Measurements from ENCODE around the gene NTRK2. TPM values are rescaled to one million over a fixed set of nuclear protein-coding genes. Genes with fewer than 3 reads are reported as not detected.

NTRK2 gene
- total RNA-seq, 6 experiments from 2014 or later = 0.11 to 0.83 (median 0.25) TPM

DNA sequence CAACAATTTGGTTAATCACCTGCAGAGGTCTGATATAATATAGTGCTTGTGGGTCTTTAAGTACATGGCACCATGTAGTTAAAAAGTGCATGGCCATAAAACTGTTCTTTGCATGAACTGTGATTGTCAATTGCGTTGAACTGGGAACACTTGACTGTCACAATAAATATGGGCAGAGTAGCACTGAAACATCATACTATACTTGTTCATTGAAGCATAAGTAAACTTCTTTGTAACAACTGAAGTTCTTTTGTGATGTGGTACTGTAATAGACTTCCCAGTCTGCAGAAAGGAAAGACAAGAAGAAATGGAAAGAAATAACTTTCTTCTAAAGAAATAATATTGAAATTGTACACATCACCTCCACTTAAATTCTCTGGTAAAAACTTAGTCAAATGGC lies 9.8 kb upstream of the NTRK2 start:
- no peak for DNase-seq
- no peak overlapping the region for H3K4me3 Mint-ChIP-seq
- no peaks in the 10 kb centered on the region for H3K4me1 Mint-ChIP-seq (ENCODE audit: low read depth)
- no peaks in the 10 kb centered on the region for H3K36me3 Mint-ChIP-seq (ENCODE audit: low read depth)
- TF ChIP-seq, protein P1, sequence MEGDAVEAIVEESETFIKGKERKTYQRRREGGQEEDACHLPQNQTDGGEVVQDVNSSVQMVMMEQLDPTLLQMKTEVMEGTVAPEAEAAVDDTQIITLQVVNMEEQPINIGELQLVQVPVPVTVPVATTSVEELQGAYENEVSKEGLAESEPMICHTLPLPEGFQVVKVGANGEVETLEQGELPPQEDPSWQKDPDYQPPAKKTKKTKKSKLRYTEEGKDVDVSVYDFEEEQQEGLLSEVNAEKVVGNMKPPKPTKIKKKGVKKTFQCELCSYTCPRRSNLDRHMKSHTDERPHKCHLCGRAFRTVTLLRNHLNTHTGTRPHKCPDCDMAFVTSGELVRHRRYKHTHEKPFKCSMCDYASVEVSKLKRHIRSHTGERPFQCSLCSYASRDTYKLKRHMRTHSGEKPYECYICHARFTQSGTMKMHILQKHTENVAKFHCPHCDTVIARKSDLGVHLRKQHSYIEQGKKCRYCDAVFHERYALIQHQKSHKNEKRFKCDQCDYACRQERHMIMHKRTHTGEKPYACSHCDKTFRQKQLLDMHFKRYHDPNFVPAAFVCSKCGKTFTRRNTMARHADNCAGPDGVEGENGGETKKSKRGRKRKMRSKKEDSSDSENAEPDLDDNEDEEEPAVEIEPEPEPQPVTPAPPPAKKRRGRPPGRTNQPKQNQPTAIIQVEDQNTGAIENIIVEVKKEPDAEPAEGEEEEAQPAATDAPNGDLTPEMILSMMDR (IDR thresholded peaks at IDR 0.05) = no peak
- peaks cover 5% of the 10 kb centered on the region; the same call in 1 of the 2 replicates for H3K27me3 Mint-ChIP-seq (ENCODE audit: insufficient read depth)
- H3K27ac Mint-ChIP-seq = no peak overlapping the region
- peaks cover 7% of the 10 kb centered on the region; the same call in 1 of the 2 replicates for H3K9me3 Mint-ChIP-seq

DNA sequence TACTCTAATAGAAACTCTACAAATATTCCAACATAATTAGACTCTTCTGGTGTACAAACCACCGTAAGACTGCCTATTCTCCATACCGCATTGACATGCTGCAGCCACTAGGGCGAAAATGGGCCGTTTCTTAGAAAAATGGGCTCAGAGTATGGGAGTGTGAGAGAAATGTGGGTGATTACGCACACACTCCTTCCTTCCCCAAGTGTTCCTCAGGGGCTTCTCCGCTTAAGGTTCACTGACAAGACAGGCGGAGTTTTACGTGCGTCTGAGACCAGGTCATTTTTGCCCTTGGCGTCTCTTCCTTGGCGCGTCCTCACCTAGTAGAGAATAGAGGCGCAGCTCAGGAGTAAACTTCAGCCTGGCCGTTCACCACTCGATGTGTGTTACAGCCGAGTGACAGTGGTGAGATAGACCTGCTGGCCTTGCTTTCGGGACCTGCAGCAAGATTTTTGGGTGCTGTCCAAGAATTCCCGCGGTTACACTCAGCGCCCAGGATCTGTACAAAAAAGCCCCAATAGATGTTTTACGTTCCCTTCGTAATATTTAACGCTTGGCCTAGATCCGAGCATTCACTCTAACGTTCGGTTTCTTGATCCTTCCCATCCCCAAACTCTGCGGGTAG lies 1.8 kb upstream of the NTRK2 start:
- no peaks in the 10 kb centered on the region; the same call in 1 of the 2 replicates for H3K9me3 Mint-ChIP-seq
- H3K27ac Mint-ChIP-seq = no peak overlapping the region
- peak overlapping the region; percentile 31; the same call in 1 of the 2 replicates for H3K4me3 Mint-ChIP-seq
- no peak for DNase-seq
- TF ChIP-seq, protein P1 (IDR thresholded peaks at IDR 0.05) = peak; percentile 50; the same call in 1 of the 2 replicates
- peaks cover 20% of the 10 kb centered on the region for H3K27me3 Mint-ChIP-seq (ENCODE audit: insufficient read depth)
- peaks cover 12% of the 10 kb centered on the region; the same call in 1 of the 2 replicates for H3K4me1 Mint-ChIP-seq (ENCODE audit: low read depth)
- H3K36me3 Mint-ChIP-seq (ENCODE audit: low read depth) = no peaks in the 10 kb centered on the region

GRCh38 chr9:84668196-84669012 lies 1.1 kb upstream of the NTRK2 start:
- H3K4me1 Mint-ChIP-seq (ENCODE audit: low read depth) = peaks cover 12% of the 10 kb centered on the region; the same call in 1 of the 2 replicates
- no peak overlapping the region for H3K27ac Mint-ChIP-seq
- peak; percentile 48 for DNase-seq
- H3K9me3 Mint-ChIP-seq = no peaks in the 10 kb centered on the region; the same call in 1 of the 2 replicates
- TF ChIP-seq, protein P1 (IDR thresholded peaks at IDR 0.05) = peak; percentile 71; the same call in 1 of the 2 replicates
- peak overlapping the region; percentile 83 for H3K4me3 Mint-ChIP-seq
- H3K36me3 Mint-ChIP-seq (ENCODE audit: low read depth) = no peaks in the 10 kb centered on the region
- peaks cover 22% of the 10 kb centered on the region for H3K27me3 Mint-ChIP-seq (ENCODE audit: insufficient read depth)

DNA sequence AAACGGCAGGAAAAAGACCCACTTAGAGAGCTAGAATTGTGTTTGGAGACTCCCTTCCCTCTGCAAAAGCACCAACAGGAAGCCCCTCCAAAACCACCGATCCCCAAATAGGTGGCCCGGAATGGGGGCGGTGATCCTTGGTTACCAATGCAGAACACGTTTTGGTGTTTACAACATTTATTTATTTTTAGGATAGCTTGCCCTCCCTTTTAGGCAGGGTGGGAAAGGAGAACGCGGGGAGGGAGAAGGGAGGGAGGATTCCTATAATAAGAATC lies 579 bp upstream of the NTRK2 start:
- Mint-ChIP-seq H3K4me3 (peak overlapping the region; percentile 83), H3K36me3 (ENCODE audit: low read depth) (no peaks in the 10 kb centered on the region), H3K9me3 (no peaks in the 10 kb centered on the region; the same call in 1 of the 2 replicates), H3K27me3 (ENCODE audit: insufficient read depth) (peaks cover 22% of the 10 kb centered on the region), H3K27ac (no peak overlapping the region), H3K4me1 (ENCODE audit: low read depth) (peaks cover 12% of the 10 kb centered on the region; the same call in 1 of the 2 replicates)
- TF ChIP-seq, protein P1 (IDR thresholded peaks at IDR 0.05) = no peak
- no peak for DNase-seq

GRCh38 chr9:84670138-84671041 lies 861 bp downstream of the NTRK2 start:
- Mint-ChIP-seq H3K27ac (no peak overlapping the region), H3K4me1 (ENCODE audit: low read depth) (peaks cover 12% of the 10 kb centered on the region; the same call in 1 of the 2 replicates)
- no peak for DNase-seq

More at GRCh38 chr9:84670138-84671041, 861 bp downstream of the NTRK2 start:
- no peaks in the 10 kb centered on the region; the same call in none of the 2 replicates for H3K9me3 Mint-ChIP-seq
- no peak overlapping the region for H3K4me3 Mint-ChIP-seq
- TF ChIP-seq, protein P1 (IDR thresholded peaks at IDR 0.05) = no peak
- no peaks in the 10 kb centered on the region for H3K36me3 Mint-ChIP-seq (ENCODE audit: low read depth)
- H3K27me3 Mint-ChIP-seq (ENCODE audit: insufficient read depth) = peaks cover 22% of the 10 kb centered on the region

All from HFFc6 (cell line).